HS-27A (cell line): Measurements from ENCODE around the gene GPR153.

ENCODE experiments used
- DNase-seq: peaks from one replicate; pipeline ENCODE4 v3.0.0-alpha.2; 2012; ENCODE audit warnings: low read depth, missing footprints

GPR153 gene

DNA sequence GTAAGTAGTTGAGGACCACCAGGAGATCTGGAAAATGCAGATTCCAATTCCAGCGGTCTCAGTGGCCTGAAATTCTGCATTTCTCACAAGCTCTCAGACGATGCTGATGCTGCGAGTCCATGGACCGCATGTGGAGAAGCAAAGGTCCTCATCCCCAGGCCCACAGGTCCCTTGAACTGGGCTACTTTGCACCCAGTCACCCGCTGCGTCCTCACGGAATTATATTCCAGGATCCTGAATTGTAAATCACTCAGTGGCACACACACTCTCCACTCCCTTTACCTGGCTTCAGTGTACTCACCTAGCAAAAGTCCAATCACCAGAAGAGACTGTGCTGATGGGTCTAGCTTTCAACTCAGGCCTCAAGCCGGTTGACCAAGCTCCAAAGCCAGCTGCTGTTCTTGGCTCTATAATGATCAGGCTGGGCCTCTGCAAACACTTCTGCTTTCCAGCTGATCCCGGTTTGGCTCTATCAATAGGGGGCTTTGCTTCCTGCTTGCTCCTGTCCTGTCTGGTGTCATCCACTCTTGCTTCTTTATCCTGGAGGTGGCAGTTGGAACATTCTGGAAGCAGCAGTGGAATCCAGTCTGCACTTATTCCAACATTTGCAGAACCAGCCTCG is 60.6 kb downstream of the GPR153 start:
- DNase-seq, result no peak

- DNase-seq, result peak; percentile 99
Measured at GRCh38 chr1:6199298-6200187, 61.4 kb downstream of the GPR153 start, which contains the start of gene RPL22. TSS of gene RPL22 (minus strand) at chr1:6199595. CDS start at chr1:6199573, 22 bp downstream.

DNA sequence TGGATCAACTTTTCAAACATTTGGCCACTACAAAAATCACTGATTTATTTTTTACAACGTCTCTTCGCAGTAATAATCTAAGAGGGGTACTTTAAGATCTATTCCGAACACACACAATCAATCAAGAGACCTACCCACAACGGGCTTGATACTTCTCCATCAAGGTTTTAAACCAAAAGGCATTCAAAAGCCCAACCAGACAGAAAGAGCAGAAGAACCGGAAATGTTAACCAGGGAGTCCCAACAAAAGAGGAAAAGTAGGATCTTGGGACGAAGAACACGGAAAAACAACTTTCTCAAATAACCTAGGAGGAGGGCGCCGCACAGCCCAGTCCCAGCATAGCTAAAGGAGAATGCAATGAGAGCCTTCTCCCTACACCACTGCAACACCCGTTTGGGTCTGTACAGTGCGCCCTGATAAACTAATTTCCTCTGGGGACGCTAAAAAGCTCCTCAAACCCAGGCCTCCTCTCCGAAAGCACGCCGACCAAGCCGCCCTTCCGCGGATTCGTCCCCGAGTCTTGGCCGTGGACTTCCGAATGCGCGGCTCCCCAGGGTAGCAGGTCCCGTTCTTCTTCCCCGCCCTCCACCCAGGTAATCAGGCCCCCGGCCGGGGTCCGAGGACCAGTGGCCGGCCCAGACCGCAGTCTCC is 62.1 kb downstream of the GPR153 start:
- no peak for DNase-seq

- DNase-seq, result no peak
Measured at GRCh38 chr1:6197746-6198427, 63.0 kb downstream of the GPR153 start.
